HG02588 (cell line): ENCODE data around the gene ZFP57.

Experiments used
- ATAC-seq: cut with Tn5 transposase; IDR thresholded peaks from one replicate; pipeline ENCODE4 v1.9.1; 2021; ENCODE audit warnings: mild to moderate bottlenecking, moderate library complexity; ENCODE audit not compliant: unreplicated experiment

The ZFP57 gene

DNA sequence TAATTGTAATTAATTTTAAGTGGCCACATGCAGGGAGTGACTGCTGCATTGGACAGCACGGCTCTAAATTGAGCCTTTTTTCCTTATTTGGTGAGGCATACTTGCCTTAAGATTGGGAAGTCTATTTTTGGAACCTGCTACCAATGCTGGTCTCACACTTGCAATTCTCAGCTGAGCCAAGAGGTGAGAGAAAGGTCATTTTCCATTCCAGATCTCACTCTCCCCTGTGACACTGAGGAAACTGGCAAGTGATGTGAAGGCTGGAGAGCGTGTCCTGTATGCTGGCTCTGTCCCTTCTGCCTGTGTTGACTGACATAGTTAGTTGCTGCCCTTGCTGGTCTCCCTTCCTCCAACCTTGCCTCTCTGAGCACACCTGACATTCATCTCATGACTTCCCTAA lies 24.8 kb downstream of the ZFP57 start:
- ATAC-seq, result no peak

DNA sequence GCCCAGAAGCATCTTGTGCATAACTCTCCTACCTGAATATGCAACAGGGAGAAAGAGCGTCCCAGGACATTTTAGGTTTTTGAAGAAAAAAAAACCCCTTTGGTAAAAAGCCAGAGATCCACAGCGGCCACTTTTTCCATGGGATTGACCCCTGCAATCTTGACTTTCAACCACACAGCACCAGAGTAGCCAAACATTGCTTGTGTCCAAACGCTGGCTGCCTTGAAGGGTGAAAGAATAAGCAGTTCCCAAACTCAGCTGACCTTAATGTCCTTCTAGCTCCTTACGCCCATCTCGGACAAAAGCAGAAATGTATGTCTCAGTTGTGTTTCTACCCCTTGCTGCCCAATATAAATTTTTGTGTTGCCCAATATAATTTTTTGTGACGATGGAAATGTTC lies 25.3 kb downstream of the ZFP57 start:
- no peak for ATAC-seq

- ATAC-seq, result no peak
Observed at GRCh38 chr6:29653452-29654038, 27.4 kb downstream of the ZFP57 start.

DNA sequence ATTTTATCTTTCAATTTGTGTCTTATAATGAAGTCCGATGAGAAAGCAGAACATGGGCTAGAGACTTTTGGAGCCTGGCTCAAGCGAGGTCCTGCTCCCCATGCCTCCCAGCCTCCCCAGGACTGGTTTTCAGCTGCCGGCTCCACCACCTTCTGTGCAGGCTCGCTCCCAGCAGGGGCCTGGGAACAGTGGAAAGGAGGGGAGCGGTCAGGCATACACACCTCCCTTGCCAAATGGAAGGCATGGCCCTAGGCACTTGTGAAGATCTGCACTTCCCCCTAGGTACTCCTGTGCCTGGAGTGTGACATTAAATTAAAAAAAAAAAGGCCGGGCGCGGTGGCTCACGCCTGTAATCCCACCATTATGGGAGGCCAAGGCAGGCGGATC lies 28.8 kb downstream of the ZFP57 start:
- ATAC-seq, result no peak

DNA sequence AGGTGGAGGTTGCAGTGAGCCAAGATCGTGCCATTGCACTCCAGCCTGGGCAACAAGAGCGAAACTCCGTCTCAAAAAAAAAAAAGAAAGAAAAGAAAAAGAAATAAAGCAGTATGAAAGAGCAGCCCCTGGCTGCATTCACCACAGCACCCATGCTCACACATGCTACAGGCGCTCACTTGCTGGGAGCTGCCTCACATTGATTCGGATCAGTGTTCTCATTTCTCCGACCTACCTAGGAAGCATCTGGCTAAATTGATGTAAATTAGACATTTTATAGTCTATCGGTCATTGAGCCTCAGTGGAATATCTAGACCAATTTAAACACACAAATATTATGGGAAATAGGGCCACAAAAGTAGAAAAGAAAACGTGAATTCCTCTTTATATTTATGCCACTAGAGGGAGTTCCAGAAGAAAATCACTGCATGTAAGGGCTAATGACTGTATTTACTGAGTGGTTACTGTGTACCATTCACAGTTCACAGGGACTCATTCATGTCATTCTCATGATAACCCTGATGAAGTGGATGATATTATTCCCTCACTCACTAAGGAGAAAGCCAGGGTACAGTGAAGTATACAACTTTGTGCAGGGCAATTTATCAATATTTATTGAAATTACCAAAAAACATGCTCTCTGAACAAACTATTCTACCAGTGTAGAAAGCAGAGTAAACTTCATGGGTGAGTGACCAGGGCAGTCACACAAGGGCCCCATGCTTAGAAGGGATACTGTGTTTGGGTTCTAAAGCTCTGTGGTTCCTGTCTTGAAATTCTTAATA lies 29.3 kb downstream of the ZFP57 start:
- no peak for ATAC-seq

DNA sequence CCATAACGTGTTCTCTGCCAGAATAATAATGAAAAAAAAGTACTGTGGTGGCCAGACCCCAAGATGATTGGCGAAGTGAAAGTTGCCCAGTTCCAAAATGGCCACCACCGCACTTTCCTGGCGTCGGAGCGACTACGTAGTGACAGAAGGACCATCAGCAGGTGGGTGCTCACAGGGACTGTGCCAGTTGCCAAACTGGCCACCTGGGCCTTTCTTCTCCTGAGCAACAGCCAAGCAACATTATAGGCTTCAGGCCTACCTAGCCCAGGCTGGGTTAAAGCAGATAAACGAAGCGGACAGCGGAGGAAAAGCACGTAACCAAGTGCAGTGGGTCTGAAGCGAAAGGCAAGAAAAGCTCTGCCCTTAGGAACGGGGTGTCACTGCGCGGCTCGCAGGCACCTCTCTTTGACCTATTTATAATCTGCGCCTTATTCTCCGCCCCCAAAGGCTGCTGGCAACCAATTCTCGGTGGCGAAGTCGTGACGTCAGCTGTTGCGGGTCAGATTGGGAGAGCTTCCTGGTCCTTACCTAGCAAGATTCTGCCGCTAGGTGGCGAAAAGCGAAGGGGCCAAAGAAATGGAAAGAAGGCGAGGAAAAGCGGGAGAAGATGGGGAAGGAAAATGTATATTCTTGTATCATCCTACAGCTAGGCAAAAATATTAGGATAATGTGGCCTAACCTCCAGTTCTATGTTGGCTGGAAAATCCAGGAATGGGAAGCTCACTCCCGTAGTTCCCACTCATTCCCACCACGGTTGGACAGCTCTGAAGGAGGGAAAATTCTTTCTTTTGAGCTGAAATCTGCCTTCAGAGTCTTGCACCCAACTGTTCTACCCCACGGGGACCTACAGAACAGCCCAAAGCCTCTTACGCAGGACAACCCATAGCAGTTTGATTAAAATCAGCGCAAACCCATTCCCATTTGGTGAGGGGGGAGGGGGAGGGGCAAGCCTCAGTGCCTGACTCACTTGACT lies 31.0 kb downstream of the ZFP57 start:
- peak; percentile 89 for ATAC-seq

- no peak for ATAC-seq
Observed at GRCh38 chr6:29647927-29648642, 32.9 kb downstream of the ZFP57 start.

DNA sequence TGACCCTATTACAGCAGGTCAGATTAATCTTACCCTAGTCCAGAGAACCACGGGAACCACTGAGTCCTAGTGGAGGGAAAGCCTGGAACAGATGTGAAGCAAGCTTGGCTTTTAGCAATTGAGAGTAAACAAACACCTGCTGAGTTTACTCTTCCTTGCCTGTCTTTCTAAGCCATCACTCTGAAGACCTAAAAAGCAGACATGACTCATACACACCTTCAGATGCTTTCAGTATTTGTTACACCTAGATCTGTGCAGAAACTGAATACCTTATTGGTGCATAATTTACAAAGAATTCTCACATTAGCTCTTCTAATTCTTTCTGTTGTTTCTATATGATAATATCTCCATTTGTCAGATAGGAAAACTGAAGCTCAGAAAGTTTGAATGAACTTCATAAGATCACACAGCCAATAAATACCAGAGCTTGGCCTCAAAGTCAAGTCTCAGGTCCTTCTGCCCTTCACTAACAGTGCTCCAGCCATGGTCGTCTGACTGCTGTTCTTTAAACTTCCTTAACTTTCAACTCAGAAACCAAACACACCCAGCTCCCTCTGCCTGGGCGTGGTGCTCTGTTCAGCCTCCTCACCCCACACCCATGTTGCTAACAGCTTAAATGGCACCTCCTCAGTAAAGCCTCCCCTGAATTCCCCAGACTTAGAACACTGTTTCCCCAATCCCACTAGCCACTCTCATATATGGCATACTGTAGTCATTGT lies 39.4 kb downstream of the ZFP57 start:
- ATAC-seq, result no peak

- no peak for ATAC-seq
Observed at GRCh38 chr6:29637247-29637646, 43.7 kb downstream of the ZFP57 start.

- no peak for ATAC-seq
Observed at GRCh38 chr6:29633534-29633905, 47.4 kb downstream of the ZFP57 start.

DNA sequence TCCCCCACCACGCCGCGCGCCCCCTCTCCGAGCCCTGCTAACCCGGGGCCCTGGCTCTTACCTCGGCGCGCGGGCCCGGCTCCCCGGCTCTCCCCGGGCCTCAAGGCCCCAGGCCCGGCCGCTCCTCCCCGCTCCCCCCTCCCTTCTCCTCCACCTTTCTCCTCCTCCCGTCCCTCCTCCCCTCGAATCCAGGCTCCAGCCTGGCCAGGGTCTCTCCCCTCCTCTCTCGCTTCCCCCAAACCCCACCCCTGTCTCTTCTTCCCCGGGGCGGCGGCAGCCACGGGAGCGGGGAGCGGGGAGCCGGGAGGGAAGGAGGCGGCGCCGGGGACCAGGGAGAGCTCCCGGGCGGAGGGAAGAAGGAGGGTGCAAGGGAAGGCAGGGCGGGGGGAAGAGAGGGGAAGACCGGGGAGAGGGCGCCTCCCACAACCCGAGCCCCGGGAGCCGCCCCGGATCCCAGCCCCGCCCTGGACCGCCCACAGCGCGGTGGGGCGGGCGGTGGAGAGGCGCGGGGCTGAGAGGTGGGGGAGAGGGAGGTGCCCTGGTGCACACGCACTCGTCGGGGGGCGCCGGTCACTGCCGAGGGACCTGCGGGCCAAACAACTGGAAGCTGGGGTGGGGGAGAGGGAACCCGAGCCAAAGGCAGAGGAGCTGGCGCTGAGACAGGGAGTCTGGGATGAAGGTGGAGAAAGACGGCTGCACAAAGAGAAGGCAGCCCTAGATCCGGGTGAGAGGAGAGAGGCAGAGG lies 48.0 kb downstream of the ZFP57 start, which contains the start of gene GABBR1:
GABBR1 (minus strand) TSS at position 395 of the 745 bp plus-strand sequence. CDS start 798 bp downstream, outside the sequence.
- no peak for ATAC-seq

GRCh38 chr6:29631860-29632731 lies 48.9 kb downstream of the ZFP57 start:
- ATAC-seq, result no peak

DNA sequence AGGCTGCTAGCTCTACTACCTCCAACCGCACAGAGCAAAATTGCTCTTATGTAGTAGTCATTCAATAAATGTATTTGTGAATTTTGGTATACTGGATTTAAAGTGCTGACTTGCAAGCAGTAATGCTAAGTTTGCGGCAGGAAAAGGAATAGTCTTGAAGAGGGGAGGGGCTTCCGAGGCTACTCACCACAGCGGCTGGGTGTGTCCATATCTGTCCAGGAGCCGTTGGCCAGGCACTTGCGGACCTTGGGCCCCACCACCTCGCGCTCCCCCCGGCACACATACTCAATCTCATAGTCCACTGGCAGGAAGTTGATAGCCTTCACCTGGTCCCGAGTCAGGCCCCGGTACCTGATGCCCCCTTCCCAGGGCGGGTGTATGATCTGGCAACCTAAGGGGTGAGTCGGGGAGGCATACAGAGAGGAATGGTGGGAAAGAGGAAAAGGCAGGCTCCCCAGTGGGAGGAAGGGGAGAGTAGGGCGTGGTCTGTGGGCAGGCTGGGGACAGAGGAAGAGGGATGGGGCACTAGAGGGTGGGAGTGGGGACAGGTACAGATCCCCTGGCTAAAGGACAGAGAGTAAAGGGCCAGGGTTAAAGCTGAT lies 49.6 kb downstream of the ZFP57 start:
- ATAC-seq, result no peak

GRCh38 chr6:29630315-29630714 lies 50.6 kb downstream of the ZFP57 start:
- no peak for ATAC-seq

GRCh38 chr6:29629571-29629970 lies 51.4 kb downstream of the ZFP57 start:
- ATAC-seq, result no peak

DNA sequence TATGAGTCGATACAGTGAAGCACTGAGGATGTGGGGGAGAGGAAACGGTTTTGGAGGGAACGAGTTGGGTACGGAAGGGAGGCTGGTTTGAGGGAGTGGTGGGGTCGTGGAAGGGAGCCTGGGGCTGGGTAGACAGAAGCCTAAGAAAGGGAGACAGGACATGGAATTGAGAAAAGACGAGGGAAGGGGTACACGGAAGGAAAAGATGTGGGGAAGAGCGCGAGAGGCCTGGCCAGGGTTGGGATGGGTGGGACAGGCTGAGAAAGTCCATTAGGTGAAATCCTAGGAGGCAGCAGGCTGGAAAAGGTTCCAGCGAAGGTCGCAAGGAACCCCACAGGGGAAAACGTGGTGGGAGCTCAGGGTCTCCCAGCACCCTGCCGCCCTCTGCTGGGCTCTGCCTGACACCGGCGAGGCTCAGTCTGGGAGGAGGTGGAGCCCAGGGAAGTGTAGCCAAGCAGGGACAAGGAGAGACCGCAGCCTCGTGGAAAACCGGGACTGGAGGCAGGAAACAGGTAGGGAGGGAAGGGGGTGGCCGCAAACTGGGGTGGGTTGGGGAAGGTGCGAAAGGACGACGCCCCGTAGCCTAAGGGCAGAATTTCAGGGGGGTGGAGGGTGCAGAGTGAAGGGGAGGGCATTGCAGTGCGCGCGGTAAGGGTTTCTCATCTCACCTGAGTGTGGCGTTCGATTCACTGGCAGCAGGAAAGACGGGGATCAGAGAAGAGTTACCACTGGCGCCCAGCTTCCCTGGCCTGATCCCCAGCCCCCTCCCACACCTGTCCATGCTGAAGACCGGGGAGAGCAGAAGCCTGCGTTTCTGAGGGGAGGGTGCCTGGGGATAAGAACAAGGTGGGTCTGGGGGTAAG lies 52.3 kb downstream of the ZFP57 start:
- ATAC-seq, result no peak

GRCh38 chr6:29627755-29628418 lies 53.1 kb downstream of the ZFP57 start:
- no peak for ATAC-seq
